Endothelial cell of umbilical vein (primary cell): ENCODE results near the gene ANKRD27. TPM values are rescaled to one million over a fixed set of nuclear protein-coding genes. Genes with fewer than 3 reads are reported as not detected.

Experiments used
- BruUV-seq: library from RNA; stranded (reverse); fragments of 400-500 nt; replicated peaks from 2 replicates; lab custom pipeline; 2021; lab: Mats Ljungman, UMichigan
- CTCF ChIA-PET: fragments of 300-600, 350-600 bp; sonication (Branson Sonifier 250); formaldehyde crosslinking; loops from one replicate; lab custom pipeline; 2021; ENCODE audit warnings: antibody characterized with exemption, inconsistent platforms; lab: Charles Lee
- POLR2A ChIA-PET: fragments of 300-600, 350-600 bp; sonication (Branson Sonifier 250); formaldehyde crosslinking; loops from one replicate; lab custom pipeline; 2021; ENCODE audit warnings: antibody characterized with exemption, inconsistent platforms; lab: Charles Lee
- DNase-seq: peaks from one replicate; pipeline ENCODE4 v3.0.0-alpha.2; 2011; ENCODE audit warnings: low read depth, low spot score
- FAIRE-seq: peaks from 2 replicates; lab custom pipeline; 2011; peaks lifted over from hg19 to GRCh38; lab: Jason Lieb, UNC
- H2AFZ ChIP-seq: 2 replicates; pipeline ENCODE4 v1.6.0; 2012; ENCODE audit warnings: low read depth, low read length, control low read depth, inconsistent platforms
- H3K27ac ChIP-seq: 2 replicates; pipeline ENCODE4 v1.5.1; 2011; ENCODE audit warnings: low read depth, mild to moderate bottlenecking, control low read depth, low read length, moderate library complexity; ENCODE audit not compliant: insufficient read depth
- H3K27me3 ChIP-seq, 2 experiments: 2 replicates each; pipeline versions ENCODE4 v1.6.0 to v1.6.1; 2011; ENCODE audit warnings: low read length in 2 of 2, mixed read lengths in 1 of 2; ENCODE audit not compliant: control insufficient read depth in 2 of 2, insufficient read depth in 2 of 2
- H3K36me3 ChIP-seq, 2 experiments: 2 replicates in 1 of 2; 3 replicates in 1 of 2; pipeline ENCODE4 v1.5.1; 2011; ENCODE audit warnings: low read length in 2 of 2, mild to moderate bottlenecking in 1 of 2, moderate library complexity in 1 of 2; ENCODE audit not compliant: control insufficient read depth in 2 of 2, insufficient read depth in 2 of 2; ENCODE audit errors: extremely low read depth in 1 of 2
- H3K4me1 ChIP-seq: 3 replicates; pipeline ENCODE4 v1.5.1; 2011; ENCODE audit warnings: mild to moderate bottlenecking, low read length; ENCODE audit not compliant: control insufficient read depth, insufficient read depth; ENCODE audit errors: extremely low read depth
- H3K4me2 ChIP-seq: 2 replicates; pipeline ENCODE4 v1.6.1; 2011; ENCODE audit warnings: low read length, control low read depth, mixed read lengths; ENCODE audit not compliant: insufficient read depth
- H3K4me3 ChIP-seq, 3 experiments: fragments of 200-600 bp in 1 of 3; sonication (generic), shearing (Covaris generic) in 1 of 3; replicated peaks in 1 of 3; 2 replicates each; pipeline ENCODE4 v1.5.1; 2011 to 2016; ENCODE audit warnings: control low read depth in 3 of 3, low read length in 3 of 3, mild to moderate bottlenecking in 2 of 3, inconsistent platforms in 1 of 3, low read depth in 1 of 3, moderate library complexity in 1 of 3; ENCODE audit not compliant: insufficient read depth in 1 of 3
- H3K79me2 ChIP-seq: 2 replicates; pipeline ENCODE4 v1.6.0; 2012; ENCODE audit warnings: low read length, inconsistent platforms; ENCODE audit not compliant: control insufficient read depth, insufficient read depth
- H3K9ac ChIP-seq: replicated peaks from 2 replicates; pipeline ENCODE3; 2011; ENCODE audit warnings: low read length, control low read depth; ENCODE audit not compliant: insufficient read depth; ENCODE audit errors: extremely low read depth
- H3K9me1 ChIP-seq: replicated peaks from 3 replicates; pipeline ENCODE4 v1.6.0; 2011; ENCODE audit warnings: mild to moderate bottlenecking, low read length; ENCODE audit not compliant: control insufficient read depth, insufficient read depth; ENCODE audit errors: extremely low read depth
- H3K9me3 ChIP-seq: replicated peaks from 2 replicates; pipeline ENCODE4 v1.5.1; 2012; ENCODE audit warnings: low read length, inconsistent platforms; ENCODE audit not compliant: control insufficient read depth, insufficient read depth
- H4K20me1 ChIP-seq: replicated peaks from 2 replicates; pipeline ENCODE3; 2011; ENCODE audit warnings: mild to moderate bottlenecking, low read length; ENCODE audit not compliant: control insufficient read depth, insufficient read depth; ENCODE audit errors: extremely low read depth
- EZH2 ChIP-seq: IDR thresholded peaks from 2 replicates; pipeline ENCODE4 v1.6.1; 2012; ENCODE audit warnings: borderline replicate concordance, low read depth, mild to moderate bottlenecking, moderate library complexity, low read length, inconsistent platforms; ENCODE audit not compliant: severe bottlenecking
- FOS ChIP-seq: IDR thresholded peaks from 2 replicates; pipeline ENCODE4 v1.6.1; 2011; ENCODE audit warnings: mild to moderate bottlenecking, low read length, moderate library complexity, borderline replicate concordance; ENCODE audit not compliant: insufficient read depth
- GATA2 ChIP-seq: IDR thresholded peaks from 2 replicates; pipeline ENCODE4 v1.7.0; 2011; ENCODE audit warnings: low read depth, mild to moderate bottlenecking, moderate library complexity, mixed read lengths, low read length; ENCODE audit not compliant: insufficient read length, insufficient read depth
- JUN ChIP-seq: IDR thresholded peaks from 2 replicates; pipeline ENCODE4 v1.6.1; 2011; ENCODE audit warnings: borderline replicate concordance, low read depth; ENCODE audit not compliant: insufficient read length, insufficient read depth
- MYC ChIP-seq: IDR thresholded peaks from one replicate; pipeline ENCODE4 v1.6.1; 2011; ENCODE audit warnings: mild to moderate bottlenecking, low read depth, low read length
- POLR2A ChIP-seq: IDR thresholded peaks from 2 replicates; pipeline ENCODE4 v1.6.1; 2012; ENCODE audit warnings: low read depth, mild to moderate bottlenecking, control low read depth, low read length
- POLR2AphosphoS5 ChIP-seq: IDR thresholded peaks from 2 replicates; pipeline ENCODE4 v1.6.1; 2012; ENCODE audit warnings: low read depth, mild to moderate bottlenecking, control low read depth, low read length, moderate library complexity; ENCODE audit not compliant: insufficient read depth
- dilution Hi-C: fragments of 300-500 bp; cut with MboI; formaldehyde crosslinking; loops from one replicate; pipeline ENCODE4 v1.15.0; 2019; ENCODE audit warnings: low sequenced_read_pairs; ENCODE audit not compliant: extremely low pct_ligation_motif_present
- intact Hi-C: fragments of 100-400 bp; cut with micrococcal nuclease; formaldehyde crosslinking; loops from one replicate; pipeline ENCODE4 v1.10.0; 2022
- polyA plus RNA-seq, 4 experiments: library from polyadenylated mRNA; depleted of rRNA in 3 of 4; stranded (reverse) in 3 of 4; unstranded in 1 of 4; fragments of >200 nt; gene quantifications; 2 replicates each; pipeline versions ENCODE4 v1.2.1 to v1.2.3, GENCODE V29; 2011 to 2012; ENCODE audit warnings: missing spikeins in 1 of 4
- total RNA-seq: library from RNA; stranded (reverse); gene quantifications from 2 replicates; pipeline ENCODE4 v1.2.3, GENCODE V29; 2021
- TF ChIP-seq, protein P1 (sequence below): IDR thresholded peaks from 2 replicates; pipeline ENCODE4 v1.6.1; 2011; ENCODE audit not compliant: insufficient read depth, insufficient read length
- TF ChIP-seq, protein P2 (sequence below), 2 donors: IDR thresholded peaks; 1 replicate in 1 of 2; 2 replicates in 1 of 2; pipeline ENCODE4 v1.5.1; 2011; ENCODE audit warnings: low read length in 2 of 2, mild to moderate bottlenecking in 2 of 2, moderate library complexity in 2 of 2, control low read depth in 1 of 2, inconsistent platforms in 1 of 2, low read depth in 1 of 2; ENCODE audit not compliant: insufficient read depth in 1 of 2; ENCODE audit errors: extremely low read depth in 1 of 2

The ANKRD27 gene
- total and polyA plus RNA-seq, 2 donors (not counting 3 experiments of a cell fraction or from before 2014, with no cell fraction given): 18.3 to 37.4 TPM

DNA sequence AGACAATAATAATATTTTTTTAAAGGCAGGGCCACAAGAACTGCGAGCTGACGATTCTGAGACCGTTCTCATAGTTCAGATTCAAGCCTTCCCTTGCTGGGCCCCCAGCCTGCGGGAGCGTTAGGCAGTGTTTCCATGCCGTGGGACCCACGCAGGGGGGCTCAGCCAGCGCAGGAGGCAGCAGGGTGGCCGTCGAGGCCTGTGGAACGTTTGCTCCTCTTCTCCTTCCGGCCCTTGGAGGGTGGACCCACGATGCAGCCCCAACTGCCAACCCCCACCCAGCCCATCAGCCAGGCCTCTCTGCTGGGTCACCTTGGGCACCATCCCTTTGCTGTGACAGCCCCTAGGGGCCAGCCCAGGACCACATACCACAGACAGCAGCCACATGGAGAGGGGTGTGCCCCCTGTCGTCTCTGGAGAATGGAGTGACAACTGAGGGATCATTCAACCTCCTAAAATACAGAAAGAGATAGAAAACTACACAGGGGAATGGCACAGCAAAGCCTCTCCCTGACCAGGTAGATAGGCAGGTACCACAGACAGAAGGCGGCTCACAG lies 47.2 kb downstream of the ANKRD27 start:
- Histone ChIP-seq H2AFZ (no peak overlapping the region), H3K27ac (no peak overlapping the region), H3K79me2 (no peaks in the 10 kb centered on the region), H3K9me1 (no peaks in the 10 kb centered on the region), H3K4me2 (no peak overlapping the region), H3K4me1 (no peaks in the 10 kb centered on the region), H3K36me3 (peaks cover 5 to 34% of the 10 kb centered on the region in 2 experiments), H3K27me3 (no peaks in the 10 kb centered on the region), H4K20me1 (no peaks in the 10 kb centered on the region), H3K4me3 (no peak overlapping the region), H3K9ac (no peak overlapping the region), H3K9me3 (no peaks in the 10 kb centered on the region)
- TF ChIP-seq POLR2AphosphoS5: no peak
- no peak for TF ChIP-seq JUN
- no peak for TF ChIP-seq EZH2
- TF ChIP-seq MYC: no peak
- no peak for TF ChIP-seq FOS
- TF ChIP-seq, protein P1, sequence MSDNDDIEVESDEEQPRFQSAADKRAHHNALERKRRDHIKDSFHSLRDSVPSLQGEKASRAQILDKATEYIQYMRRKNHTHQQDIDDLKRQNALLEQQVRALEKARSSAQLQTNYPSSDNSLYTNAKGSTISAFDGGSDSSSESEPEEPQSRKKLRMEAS: no peak
- TF ChIP-seq GATA2: no peak
- no peak for TF ChIP-seq POLR2A
- TF ChIP-seq, protein P2, sequence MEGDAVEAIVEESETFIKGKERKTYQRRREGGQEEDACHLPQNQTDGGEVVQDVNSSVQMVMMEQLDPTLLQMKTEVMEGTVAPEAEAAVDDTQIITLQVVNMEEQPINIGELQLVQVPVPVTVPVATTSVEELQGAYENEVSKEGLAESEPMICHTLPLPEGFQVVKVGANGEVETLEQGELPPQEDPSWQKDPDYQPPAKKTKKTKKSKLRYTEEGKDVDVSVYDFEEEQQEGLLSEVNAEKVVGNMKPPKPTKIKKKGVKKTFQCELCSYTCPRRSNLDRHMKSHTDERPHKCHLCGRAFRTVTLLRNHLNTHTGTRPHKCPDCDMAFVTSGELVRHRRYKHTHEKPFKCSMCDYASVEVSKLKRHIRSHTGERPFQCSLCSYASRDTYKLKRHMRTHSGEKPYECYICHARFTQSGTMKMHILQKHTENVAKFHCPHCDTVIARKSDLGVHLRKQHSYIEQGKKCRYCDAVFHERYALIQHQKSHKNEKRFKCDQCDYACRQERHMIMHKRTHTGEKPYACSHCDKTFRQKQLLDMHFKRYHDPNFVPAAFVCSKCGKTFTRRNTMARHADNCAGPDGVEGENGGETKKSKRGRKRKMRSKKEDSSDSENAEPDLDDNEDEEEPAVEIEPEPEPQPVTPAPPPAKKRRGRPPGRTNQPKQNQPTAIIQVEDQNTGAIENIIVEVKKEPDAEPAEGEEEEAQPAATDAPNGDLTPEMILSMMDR (IDR thresholded peaks at IDR 0.05; ENCODE audit: extremely low read depth in 1 of 2, insufficient read depth in 1 of 2, low read depth in 1 of 2, low read length in 2 of 2): no peak
- intact Hi-C loops (no loop called here), dilution Hi-C loops (no loop called here)
- FAIRE-seq: no peak
- CTCF ChIA-PET: no interaction called here
- DNase-seq: no peak
- BruUV-seq: no TSS peak
- POLR2A ChIA-PET: no interaction called here
